Right lobe of liver (tissue), 4 donors: Measurements from ENCODE around the gene PELI1.

Experiments
- POLR2A ChIP-seq: fragments of 450-650 bp; IDR thresholded peaks from one replicate; pipeline ENCODE4 v1.6.1; 2017; ENCODE audit warnings: antibody characterized with exemption, mild to moderate bottlenecking
- TF ChIP-seq, protein P1 (sequence below), 4 donors: fragments of 200-600 bp in 3 of 4; fragments of 450-650 bp in 1 of 4; IDR thresholded peaks; one replicate each; pipeline versions ENCODE4 v1.5.1 to v1.8.0; 2016 to 2022; ENCODE audit warnings: antibody characterized with exemption in 4 of 4, mild to moderate bottlenecking in 2 of 4
- donor health status: DM: no; HTN: no; CAD: no.
- donor health status: DM: no; HTN: no; CAD: no.
- donor health status: DM: no; HTN: yes; CAD: no.

GRCh38 chr2:64124571-64124970 is 19.6 kb downstream of the PELI1 start:
- TF ChIP-seq, protein P1, sequence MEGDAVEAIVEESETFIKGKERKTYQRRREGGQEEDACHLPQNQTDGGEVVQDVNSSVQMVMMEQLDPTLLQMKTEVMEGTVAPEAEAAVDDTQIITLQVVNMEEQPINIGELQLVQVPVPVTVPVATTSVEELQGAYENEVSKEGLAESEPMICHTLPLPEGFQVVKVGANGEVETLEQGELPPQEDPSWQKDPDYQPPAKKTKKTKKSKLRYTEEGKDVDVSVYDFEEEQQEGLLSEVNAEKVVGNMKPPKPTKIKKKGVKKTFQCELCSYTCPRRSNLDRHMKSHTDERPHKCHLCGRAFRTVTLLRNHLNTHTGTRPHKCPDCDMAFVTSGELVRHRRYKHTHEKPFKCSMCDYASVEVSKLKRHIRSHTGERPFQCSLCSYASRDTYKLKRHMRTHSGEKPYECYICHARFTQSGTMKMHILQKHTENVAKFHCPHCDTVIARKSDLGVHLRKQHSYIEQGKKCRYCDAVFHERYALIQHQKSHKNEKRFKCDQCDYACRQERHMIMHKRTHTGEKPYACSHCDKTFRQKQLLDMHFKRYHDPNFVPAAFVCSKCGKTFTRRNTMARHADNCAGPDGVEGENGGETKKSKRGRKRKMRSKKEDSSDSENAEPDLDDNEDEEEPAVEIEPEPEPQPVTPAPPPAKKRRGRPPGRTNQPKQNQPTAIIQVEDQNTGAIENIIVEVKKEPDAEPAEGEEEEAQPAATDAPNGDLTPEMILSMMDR (IDR thresholded peaks at IDR 0.05), result no peak
- TF ChIP-seq POLR2A, result no peak
